ENCODE data around the gene B4GALT5.
"Not testable (repeated sequence)": the region's sequence is repeated elsewhere in the genome, so short reads cannot be mapped to it uniquely, and the experiment has no call there.

B4GALT5 gene

DNA sequence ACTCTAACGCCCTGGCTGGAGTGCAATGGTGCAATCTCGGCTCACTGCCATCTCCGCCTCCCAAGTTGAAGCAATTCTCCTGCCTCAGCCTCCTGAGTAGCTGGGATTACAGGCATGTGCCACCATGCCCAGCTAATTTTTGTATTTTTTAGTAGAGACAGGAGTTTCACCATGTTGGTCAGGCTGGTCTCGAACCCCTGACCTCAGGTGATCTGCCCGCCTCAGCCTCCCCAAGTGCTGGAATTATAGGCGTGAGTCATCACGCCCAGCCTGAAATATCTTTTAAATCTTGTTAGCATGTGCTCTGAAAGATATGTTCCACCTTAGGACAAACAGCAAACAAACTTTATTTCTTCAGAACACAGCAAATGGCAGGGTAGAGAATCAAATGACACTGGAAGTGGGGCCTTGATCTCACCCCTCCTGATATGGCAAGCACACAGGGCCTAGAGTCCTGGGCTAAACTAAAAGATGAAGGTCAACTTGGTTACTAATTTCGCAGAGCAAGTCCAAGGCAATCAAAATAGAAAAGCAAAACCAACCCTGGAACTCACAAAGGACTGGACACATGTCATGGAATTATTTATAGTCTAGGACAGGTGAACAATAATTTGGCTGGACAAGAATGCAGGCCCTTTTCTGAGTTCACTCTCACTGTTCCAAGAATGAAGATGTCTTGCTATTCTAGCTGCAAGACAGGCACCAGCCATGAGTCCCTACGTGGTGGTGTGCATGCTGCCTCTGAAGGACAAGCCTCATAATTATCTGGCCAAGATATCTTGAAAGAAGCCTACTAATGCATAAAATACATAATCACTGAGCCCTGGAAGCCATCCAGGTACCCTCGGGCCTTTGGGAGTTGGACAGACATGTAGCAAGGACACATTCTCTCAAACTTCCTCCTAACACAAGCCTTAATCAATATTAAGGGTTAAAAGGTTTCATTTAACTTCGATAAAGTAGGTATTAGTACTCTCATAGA is 35.6 kb downstream of the B4GALT5 start:
- no peak for DNase-seq

DNA sequence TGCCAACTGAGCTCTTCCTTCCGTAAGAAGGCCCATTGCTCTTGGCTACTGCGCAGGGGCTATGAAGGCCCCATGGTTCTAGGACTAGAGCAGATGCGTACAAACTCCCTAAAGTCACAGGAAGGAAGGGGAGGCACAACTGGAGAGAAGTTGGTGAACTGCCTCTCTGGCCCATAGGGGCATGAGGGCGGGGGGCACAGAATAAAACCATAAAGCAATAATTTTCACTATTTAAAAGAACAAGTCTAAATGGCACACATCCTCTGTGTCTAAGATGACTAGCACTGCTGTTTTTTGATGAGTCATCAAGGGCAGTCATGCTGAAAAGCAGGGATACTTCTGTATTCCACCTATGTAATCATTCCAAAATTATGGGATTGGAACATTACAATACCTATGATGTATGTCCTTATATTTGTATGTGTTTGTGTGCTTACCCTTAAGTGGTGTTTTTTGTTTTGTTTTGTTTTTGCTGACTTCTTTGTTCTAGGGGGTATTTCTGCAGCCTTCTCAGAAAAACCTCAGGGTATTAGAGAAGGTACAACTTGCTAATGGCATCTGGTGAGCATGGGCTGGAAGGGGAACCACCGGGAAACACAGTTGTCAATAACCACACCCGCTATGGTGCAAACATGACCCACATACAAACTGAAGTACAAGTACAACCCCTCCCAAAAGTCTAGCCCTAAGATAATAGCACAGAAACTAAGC is 36.9 kb downstream of the B4GALT5 start:
- DNase-seq = peak; percentile 73

DNA sequence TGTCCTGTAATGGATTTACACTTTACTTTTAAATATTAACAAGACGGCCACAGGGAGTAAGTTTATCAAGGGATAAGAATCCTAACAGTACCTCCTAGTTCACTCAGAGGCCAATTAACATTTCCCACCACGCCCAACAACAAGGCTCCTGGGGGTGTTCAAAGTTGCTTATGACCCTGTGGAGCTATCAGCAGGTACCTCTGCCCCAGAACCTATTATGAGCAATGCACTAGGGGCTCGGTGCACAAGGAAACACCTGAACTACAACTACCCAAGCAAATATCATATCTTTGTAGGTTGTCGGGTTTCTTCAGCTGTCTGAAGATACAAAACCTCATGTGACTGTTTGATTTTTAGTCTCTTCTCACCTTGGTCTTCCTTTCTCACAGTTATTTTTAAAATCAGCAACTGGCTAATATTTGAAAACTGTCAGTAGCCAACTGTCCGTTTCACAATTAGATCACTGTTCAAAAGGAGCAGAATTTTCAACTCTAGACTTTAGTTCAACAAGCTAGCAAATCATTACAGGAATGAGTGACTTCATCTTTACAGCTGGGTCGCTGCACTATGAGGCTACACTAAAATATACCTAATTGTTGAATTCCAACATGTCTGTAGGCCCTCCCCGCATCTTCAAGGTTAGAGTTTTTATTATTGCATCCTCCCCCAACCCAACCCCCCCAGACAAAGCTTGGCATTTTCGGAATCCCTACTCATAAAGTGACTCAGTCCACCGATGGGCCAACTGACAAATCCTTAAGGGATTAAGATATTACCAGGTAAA is 38.1 kb downstream of the B4GALT5 start:
- DNase-seq = no peak

DNA sequence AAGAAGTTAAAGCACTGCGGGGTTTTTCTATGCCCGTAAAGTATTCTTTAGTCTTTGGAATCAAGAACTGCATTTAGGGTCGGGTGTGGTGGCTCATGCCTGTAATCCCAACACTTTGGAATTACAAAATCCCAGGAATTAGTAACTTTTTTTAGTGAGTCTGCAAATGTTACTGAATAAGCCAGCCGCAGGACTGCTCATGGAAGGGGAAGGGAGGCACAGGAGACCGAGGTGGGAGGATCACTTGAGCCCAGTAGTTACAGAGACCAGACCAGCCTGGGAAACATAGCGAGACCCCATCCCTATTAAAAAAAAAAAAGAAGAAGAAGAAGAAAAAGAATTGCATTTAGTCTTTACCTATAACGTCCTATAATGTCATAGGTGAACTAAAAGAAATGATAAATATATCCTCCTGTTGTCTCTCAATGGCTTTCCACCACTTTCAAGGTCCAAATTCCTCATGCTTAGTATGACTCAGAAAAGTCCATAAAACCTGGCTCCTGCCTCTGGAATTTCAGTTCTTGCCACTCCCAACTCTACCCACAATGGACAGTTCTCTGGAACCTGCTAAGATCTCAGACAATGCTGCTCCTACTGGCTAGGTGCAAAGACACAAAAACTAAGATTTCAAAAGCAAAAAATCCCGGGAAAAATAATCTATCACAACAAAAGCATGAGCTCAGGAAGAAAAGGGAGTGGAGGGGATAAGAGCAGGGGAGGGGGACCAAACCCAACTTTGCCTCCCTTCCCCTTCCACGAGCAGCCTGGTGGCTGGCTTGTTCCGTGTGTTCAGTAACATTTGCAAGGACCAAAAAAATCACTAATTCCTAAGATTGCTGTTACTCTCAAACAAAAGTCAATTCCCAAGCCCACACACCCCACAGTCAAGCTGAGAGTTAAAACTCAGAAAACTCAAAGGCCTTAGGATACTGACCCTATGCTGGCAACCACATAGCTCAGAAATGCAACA is 39.0 kb downstream of the B4GALT5 start:
- DNase-seq = no peak

DNA sequence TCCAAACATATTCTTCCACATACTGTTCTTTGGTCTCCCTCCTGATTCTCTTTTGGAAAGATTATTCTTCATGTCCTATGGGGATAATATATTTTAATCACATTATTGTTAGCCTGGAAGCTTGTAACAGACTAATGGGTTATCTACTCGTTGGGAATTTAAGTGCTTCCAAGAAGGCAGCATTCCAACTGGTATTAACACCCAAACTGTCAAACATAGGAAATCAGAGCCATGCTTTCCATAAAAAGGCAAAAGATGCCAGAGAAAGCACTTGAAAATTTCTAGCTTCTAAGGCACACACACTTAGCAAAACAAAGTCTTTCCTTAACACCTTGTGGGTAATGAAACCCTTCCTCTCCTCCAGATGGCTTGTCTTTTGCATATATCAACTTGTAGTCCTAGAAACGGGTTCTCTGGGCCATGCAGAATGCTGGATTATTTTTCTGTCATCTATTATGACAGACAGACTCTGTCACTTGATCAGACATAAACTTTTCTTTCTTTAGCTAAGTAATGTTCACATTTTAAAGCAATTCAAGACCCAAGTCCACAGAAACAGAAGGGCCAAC is 41.5 kb downstream of the B4GALT5 start:
- no peak for DNase-seq

DNA sequence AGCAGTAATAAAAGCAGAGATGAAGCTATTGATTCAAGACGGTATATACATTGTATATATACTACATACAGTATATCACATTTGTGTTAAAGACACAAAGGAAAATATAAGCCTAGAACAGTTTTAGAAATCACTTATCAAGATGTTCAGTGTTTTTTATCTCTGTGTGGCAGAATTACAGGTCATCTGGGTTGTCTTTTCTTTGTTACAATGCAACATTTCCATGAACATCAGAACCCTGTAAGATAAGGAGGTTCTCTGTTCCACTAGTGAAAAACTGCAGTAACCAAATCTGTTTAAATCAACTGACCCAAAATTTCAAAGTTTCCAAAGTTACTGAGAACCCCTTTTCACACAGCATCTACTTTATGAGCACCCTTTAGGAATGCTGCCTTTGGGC is 42.2 kb downstream of the B4GALT5 start:
- no peak for DNase-seq

DNA sequence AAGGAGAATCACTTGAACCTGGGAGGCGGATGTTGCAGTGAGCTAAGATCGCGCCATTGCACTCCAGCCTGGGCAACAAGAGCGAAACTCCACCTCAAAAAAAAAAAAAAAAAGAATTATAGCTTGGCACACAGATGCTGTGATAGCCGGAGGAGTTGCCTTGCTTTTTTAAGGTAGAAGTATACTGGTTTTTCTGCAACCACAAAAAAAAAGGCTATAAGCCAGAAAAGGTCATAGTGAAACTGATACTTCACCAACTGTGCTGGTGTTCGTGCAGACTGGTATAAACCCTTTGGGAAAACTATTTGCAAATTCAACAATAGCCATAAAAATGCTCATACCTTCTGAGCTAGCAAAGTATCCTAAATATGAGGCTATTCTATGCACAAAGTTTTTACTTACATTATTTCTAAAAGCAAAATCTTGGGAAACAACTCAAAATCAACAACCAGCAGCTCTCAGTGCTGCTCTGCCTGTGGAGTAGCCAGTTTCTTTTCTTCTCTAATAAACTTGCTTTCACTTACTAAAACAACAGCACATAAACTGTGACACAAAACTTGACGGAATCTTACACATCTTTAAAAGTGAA is 44.0 kb downstream of the B4GALT5 start:
- DNase-seq = peak; percentile 63

DNA sequence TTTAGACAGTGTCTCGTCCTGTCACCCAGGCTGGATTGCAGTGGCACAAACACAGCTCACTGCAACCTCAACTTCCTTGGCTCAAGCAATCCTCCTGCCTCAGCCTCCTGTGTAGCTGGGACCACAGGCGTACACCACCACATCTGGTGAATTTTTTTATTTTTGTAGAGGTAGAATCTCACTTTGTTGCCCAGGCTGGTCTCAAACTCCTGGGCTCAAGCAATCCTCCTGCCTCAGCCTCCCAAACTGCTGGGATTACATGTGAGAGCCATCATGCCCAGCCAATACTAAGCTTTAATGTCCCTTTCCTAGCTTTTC is 44.8 kb downstream of the B4GALT5 start:
- DNase-seq = not testable (repeated sequence)

DNA sequence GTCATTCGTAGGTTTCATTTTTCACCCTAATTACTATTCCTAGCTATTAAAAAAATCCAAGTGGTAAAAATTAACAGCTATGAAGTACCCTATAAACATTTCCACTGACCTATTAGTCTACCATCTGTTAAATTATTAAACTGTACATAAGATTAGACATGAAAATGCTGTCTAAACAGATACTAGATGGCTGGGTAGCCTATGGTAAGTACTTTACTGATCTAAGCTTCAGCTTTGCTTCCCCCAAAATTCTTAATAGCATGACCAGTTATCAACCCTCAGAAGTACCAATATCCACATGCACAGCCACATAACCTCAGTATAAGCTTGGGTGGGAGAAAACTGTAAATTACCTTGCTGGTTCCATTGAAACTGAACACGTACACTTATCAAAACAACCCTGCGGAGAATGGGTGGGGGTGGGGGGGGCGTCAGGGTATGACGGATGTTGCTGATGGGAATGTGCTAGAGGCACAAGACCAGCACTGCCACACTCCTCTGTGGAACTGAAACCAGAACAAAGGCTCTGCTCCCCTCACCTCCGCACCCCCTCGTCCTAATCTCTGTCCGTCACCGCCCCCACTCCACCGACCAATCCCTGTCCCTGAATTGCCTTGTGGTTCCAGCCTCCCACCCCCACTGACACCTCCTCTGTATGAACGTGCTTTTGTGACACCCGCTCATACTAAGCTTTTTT is 45.3 kb downstream of the B4GALT5 start:
- peak; percentile 95 for DNase-seq

DNA sequence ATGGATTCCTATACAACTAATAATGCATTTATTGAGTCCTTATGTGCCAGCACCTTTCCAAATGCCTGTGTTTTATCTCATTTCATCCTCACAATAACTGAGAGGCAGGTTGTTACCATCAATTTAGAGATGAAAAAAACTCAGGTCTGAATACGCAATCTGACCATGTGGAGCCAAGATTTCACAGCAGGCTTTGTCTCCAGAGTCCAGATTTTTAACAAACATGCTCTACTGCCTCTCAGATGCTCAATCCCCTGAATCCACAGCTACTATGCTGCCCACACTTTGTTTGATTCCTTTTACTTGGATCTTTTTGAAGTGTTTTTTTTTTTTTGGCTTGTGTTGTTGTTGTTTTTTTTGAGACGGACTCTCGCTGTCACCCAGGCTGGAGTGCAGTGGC is 46.8 kb downstream of the B4GALT5 start:
- DNase-seq = no peak

DNA sequence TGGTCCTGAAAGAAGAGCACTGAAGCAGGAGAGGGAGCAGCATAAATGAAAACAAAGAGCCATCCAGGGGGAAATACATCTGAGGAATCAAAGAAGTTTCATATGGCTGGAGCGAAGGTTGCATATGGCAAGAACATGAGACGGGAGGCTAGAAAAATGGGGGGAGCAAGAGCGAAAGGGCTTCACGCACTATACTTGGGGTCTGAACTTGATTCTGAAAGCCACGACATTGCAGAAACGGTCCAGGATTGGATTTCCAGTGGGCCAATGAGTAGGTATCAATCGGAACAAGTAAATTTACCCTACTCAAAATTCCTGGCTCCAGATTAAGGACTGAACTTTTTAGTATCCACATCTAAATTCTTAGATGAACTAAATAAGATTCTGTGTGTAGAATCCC is 47.9 kb downstream of the B4GALT5 start:
- DNase-seq = no peak

DNA sequence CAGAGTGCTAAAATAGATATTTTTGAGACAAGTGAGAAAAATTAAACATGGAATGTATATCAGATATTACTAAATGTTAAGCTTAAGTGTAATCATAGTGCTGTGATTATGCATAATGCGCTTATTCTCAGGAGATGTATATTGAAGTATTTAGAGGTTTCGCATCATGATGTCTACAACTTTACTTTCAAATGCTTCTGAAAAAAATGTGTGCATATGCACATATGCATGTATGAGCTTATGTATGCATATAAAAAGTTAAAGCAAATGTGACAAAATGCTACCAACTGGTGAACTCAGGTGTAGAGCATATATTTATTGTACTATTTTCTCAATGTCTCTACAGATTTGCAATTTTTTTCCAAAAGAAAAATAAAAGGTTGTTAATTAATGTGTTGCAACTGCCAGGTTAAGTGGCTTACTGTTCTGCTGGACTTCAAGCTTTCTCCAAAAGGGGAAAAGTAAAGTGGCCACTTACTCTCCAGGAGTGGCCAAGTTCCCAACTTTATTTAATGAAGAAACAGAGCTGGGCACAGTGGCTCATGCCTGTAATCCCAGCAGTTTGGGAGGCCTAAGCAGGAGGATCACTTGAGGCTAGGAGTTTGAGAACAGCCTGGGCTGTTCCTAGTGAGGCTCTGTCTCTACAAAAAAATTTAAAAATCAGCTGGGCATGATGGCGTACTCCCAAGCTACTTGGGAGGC is 48.9 kb downstream of the B4GALT5 start:
- no peak for DNase-seq

DNA sequence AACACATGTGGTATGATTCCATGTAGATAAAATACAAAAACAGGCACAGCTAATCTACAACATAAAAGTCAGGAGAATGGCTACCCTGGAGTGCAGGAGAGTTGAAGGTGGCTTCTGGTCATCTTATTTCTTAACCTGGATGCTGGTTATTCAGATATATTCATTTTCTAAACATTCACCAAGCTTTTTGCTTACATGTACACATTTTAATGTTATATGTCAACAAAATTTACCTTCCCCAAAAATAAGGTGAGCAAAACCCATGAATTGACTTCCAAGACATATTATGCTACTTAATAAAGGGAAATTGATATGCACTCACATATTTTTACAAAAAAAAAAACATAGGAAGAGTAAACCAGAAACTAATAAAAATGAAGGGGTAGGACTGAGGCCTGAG is 50.6 kb downstream of the B4GALT5 start:
- DNase-seq = no peak

DNA sequence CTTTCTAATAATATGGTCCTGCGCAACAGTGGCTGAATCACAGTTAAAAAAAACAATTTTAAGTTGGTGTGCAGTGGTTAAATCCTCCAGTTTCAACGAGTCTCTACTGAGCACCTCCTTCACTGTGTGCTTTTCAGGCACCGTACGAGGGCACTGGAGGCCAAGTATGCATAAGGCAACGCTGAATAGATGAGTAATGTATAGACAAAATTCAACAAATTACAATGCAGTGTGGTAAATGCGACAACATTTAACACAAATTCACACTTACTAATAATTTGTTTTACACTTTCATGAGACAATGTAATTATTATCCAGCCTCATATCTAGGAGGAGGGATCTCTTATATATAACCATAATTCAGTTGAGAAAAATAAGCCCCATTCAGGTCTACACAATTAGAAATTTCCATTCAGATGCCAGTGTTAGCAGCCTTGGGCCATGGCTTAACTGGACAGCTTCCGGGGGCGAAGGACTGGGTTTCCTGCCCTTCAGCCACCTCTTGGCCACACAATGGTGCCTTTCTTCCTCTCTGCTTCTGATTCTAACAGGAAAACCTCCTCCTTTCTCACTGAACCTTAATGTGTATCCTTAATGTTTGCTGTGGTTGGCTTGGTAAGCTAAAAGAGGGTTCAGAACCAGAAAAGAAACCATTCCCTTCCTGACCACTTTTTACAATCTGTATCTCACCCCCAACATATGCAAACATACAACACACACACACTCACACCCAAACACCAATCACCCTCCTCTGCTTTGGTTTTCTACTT is 51.9 kb downstream of the B4GALT5 start:
- DNase-seq = no peak

DNA sequence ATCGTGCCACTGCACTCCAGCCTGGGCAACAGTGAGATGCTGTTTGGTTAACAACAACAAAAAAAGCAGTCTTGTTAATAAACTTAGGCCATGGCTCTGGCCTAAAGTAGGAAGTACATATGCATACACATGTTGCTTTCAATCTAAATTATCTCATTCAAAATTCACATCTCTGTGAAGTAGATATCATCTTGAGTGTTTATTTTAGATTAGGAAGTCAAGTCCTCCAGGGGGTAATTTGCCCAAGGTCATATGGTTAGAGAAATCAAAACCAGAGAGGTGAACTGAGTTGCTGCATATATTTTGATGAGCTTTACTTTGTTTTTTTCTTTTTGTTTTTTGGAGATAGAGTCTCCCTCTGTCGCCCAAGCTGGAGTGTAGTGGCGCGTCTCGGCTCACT is 52.8 kb downstream of the B4GALT5 start:
- DNase-seq = no peak

DNA sequence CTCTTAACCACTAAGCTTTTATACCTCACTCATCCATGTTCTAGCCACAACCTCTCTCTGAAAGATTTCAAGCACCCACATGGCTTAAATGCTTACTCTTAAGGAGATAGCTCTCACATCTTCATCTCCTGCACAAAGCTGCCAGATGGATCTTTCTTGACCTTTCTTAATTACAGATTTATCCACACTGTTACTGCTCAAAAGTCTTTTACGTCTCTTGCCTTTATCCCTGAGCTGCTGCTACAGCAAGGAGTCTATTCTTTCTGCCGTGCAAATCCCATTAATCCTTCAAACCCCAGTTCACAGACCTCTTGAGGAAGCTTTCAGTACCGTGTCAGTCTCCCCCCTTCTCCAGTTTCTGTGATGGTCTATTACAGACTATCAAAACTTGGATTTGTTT is 54.6 kb downstream of the B4GALT5 start:
- DNase-seq = no peak

DNA sequence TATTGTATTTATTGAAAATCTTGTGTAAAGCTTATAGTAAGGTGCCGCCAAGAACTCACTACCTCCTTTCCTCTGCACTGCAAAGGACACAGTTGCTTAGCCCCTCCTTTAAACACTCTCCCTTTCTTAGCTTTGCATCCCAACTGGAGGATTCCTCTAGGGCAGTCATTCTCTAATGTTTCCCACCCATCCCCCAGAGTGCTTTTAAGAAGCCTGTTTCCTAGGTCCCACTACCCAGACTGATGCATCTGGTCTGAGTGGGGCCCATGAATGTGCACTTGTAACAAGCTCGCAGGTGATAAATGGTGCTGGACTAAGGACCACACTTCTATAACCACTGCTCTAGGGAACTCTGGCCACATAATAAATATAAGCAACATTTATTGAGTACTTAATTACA is 55.2 kb downstream of the B4GALT5 start:
- DNase-seq = no peak

DNA sequence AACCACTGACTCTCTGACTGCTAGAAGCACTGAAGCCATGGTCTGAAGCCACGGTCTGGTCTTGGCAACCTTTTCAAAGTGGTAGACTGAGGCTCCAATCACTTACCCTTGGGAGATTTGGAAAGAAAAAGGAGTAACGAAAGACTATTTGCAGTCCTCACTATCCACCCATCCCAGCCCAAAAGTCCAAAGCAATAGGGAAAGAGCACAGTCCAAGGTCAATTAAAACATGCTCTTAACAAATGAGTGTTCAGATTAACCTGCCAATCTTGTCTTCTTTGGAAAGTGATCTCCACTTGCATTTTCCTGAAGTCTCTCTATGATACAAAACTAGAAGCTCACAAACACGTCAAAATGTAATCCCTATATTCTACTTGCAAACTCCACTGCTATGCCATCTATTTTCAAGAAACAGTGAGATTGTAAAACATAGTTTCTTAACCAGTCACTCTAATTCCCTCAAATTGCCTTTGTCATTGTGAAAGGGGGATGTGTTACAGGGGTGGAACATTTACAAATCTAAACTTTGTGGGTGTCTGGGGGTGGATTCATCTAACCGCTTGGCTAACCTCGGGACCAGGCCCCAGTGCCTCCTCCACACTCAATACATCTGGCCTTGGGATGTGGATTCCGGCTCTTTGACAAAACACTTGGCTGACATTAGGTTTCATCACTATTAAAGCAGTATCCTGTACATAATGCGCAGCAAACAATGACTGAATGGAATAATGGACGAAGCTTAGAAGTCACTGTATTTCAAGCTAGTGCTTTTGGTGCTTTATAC is 56.4 kb downstream of the B4GALT5 start:
- DNase-seq = peak; percentile 48

DNA sequence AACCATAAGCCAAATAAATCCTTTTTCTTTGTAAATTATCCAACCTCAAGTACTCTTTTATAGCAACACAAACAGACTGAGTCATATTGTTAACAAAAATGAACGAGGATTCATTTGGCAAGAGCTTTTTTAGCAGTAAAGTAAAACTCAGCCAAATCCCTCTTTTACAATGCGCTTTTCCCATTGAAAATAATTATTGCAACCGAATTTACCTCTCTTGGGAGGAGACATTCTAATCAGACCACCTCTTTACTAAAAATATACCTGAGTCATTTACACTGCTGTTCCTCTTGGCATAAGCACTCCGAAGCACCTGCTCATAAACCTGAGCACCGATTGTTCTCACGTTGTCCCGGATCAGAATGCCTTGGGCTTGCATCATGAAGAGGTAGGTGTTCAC is 57.4 kb downstream of the B4GALT5 start:
- DNase-seq = no peak
